Stimulated activated CD8-positive, alpha-beta memory T cell treated with anti-CD3 and anti-CD28 coated beads, Interleukin-15, amount 100 ng/mL, for 48 hours (primary cell): ENCODE measurements around the gene ZNF646.
A peak's percentile ranks its signal among the peaks of the same experiment; 100 is the strongest.

Source experiments
- DNase-seq, 2 donors: peaks; one replicate each; pipeline ENCODE4 v3.0.0-alpha.2; 2020; ENCODE audit warnings: low read depth in 2 of 2

Gene ZNF646, protein sequence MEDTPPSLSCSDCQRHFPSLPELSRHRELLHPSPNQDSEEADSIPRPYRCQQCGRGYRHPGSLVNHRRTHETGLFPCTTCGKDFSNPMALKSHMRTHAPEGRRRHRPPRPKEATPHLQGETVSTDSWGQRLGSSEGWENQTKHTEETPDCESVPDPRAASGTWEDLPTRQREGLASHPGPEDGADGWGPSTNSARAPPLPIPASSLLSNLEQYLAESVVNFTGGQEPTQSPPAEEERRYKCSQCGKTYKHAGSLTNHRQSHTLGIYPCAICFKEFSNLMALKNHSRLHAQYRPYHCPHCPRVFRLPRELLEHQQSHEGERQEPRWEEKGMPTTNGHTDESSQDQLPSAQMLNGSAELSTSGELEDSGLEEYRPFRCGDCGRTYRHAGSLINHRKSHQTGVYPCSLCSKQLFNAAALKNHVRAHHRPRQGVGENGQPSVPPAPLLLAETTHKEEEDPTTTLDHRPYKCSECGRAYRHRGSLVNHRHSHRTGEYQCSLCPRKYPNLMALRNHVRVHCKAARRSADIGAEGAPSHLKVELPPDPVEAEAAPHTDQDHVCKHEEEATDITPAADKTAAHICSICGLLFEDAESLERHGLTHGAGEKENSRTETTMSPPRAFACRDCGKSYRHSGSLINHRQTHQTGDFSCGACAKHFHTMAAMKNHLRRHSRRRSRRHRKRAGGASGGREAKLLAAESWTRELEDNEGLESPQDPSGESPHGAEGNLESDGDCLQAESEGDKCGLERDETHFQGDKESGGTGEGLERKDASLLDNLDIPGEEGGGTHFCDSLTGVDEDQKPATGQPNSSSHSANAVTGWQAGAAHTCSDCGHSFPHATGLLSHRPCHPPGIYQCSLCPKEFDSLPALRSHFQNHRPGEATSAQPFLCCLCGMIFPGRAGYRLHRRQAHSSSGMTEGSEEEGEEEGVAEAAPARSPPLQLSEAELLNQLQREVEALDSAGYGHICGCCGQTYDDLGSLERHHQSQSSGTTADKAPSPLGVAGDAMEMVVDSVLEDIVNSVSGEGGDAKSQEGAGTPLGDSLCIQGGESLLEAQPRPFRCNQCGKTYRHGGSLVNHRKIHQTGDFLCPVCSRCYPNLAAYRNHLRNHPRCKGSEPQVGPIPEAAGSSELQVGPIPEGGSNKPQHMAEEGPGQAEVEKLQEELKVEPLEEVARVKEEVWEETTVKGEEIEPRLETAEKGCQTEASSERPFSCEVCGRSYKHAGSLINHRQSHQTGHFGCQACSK (N-terminal part only)

GRCh38 chr16:31073970-31074813 lies at the start of gene ZNF646, which contains the start of gene ZNF668:
TSS of gene ZNF646 (plus strand) at chr16:31074422. CDS start at chr16:31076325, 1,903 bp downstream.
TSS of gene ZNF668 (minus strand) at chr16:31074240. CDS start at chr16:31064459, 9,781 bp downstream.
- DNase-seq = peak; percentile 97 to 98

GRCh38 chr16:31025339-31025738 lies 48.9 kb upstream of the ZNF646 start:
- no peak for DNase-seq

GRCh38 chr16:31029272-31029671 lies 45.0 kb upstream of the ZNF646 start:
- DNase-seq = no peak

DNA sequence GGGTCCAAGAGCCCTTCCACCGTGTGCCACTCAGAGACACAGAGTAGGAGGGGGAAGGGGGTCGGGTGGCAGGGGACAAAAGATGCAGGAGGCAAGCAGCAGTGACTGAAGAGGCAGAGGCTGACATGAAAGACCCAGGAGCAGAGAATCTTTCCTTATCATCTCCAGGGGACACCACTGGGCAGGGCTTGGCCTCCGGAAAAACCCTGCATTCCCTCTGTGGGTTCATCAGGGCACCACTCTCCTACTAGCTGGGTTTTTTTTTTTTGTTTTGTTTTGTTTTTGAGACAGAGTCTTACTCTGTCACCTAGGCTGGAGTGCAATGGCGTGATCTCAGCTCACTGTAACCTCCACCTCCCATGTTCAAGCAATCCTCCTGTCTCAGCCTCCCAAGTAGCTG lies 42.9 kb upstream of the ZNF646 start:
- DNase-seq = no peak

DNA sequence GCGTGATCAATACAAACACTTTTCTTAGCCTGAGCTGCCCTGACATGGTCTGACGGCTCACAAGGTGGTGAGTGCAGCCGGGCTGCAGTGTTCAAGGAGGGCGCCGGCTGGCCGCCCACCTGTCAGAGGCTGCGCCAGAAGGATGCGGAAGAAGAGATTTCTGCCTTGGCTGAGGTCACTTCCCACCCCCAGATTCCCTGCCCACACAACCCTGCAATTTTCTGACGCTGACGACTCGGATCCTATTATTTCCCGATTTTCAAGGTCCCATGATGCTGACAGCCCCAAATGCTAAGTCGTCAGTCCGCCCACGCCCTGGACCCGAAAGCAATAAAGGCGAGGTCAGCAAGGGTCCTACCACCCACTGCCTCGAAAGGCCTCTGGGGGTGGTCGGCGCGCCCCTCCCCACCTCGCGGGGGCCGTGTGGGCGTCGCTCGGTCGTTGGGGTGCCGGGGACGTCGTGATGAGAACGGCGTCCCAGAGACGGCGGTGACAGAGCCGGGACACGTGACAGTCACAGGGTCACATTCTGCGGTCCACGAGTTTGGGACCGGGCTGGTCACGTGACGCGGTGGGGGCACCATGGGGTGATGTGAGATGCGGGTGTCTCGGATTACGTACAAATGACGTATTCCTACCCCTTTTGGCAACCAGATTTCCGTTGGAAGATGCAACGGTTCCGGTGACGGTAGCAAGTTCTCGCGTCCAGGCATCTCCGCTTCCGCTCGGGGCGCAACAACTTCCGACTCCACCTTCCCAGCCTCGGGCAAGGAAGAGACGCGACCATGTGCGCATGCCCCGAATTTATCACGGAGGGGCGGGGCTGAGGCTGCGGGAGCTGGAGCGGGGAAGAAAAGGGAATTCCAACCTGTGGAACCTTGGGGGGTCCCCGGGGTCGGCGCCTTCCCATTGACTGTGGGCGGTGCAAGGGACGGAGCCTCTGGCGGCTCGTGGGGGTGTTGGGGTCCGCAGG lies 41.2 kb upstream of the ZNF646 start, which contains the start of gene STX4:
Gene STX4 (plus strand): TSS at position 823 of the 973 bp plus-strand sequence. CDS start 248 bp downstream, outside the sequence.
- peak; percentile 92 to 96 for DNase-seq

DNA sequence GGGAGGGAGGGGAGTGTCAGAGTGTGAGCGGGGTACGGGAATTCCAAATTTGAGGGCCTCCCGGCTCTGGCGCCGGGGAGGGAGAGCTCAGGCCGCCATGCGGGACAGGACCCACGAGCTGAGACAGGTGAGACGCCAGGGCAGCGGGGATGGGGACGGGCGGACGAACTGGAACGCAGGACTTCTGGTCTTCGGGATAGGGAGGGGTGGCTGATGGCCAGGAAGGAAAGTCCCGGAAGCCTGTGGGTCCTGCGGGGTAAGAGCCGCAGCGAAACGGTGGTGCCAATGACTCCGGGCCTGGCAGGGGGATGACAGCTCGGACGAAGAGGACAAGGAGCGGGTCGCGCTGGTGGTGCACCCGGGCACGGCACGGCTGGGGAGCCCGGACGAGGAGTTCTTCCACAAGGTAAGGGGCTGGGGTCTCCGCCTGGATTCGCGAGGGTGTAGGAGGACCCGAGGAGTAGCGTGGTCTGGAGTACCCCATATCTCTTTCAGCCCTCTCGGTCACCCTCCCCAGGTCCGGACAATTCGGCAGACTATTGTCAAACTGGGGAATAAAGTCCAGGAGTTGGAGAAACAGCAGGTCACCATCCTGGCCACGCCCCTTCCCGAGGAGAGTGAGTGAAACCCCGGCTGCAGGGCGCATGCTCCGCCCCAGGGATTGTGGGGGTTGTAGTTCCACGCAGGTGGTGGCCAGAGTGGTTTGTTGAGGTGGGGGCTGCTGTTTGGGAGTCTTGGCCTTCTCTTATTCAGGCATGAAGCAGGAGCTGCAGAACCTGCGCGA lies 40.3 kb upstream of the ZNF646 start:
- DNase-seq = peak; percentile 77 to 78

GRCh38 chr16:31036691-31037090 lies 37.5 kb upstream of the ZNF646 start:
- DNase-seq = no peak

DNA sequence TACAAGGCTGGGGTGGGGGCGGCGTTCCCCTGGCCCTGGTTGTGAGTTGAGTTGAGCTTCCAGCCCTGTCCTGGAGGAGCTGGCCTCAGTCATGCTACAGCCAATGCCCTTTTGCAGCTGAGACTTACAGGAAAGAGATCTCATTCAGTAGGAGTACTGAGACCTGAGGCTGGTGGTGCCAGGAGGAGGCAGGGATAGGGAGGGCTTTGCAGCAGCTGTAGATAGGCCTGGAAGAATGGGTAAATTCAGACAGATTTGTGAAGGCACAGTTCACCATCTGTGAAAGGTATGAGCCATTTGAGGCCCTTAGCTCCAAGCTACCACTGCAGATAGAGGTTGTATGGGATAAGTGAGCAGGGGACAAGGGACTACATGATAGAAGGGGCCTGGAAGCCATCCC lies 35.2 kb upstream of the ZNF646 start:
- DNase-seq = no peak

DNA sequence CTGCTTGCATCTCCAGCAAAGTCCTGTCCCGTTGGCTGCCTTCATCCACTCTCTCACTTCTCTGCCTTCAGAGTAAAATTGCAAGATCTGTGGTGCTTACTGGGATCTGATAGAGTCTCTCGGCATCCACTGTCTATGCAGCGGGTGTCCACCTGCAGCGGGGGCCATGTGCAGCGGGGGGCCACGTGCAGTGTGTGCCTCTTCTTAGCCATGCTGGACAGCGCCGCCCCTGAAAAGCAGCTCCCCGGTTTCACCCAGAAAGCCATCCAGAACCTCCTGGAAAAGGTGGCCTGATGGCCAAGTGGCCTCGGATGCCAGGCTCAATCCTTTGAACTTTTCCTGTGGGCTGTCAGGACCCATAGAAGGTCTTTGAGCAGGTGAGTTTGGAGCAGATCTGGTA lies 31.4 kb upstream of the ZNF646 start:
- DNase-seq = no peak

GRCh38 chr16:31043352-31043751 lies 30.9 kb upstream of the ZNF646 start:
- no peak for DNase-seq

- no peak for DNase-seq
Measured at GRCh38 chr16:31043898-31044481, 30.2 kb upstream of the ZNF646 start.

DNA sequence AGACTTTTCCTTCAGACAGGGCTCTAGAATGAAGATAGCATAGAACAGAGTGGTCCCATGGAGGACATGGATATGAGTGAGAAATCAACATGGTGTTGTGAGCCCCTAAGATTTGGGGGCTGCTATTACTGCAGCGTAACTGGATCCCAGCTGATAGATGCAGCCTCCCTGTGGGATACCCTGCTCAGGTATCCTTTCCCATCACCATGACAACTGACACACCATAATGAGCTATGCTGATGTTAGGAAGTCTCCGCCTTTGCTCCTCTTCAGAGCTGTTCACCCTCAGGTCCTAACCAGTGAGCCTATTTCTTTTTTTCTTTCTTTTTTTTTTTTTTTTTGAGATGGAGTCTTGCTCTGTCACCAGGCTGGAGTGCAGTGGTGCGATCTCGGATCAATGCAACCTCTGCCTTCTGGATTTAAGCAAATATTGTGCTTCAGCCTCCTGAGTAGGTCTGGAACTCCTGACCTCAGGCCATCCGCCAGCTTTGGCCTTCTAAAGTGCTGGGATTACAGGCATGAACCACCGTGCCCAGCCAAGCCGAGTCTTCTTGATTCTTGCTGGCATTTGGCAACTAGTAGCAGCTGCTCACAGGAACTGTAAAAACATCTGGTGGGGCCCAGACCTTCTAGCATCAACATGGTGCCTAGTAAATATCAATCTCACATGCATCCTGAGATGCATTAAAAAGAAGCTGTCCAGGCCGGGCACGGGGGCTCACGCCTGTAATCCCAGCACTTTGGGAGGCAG lies 23.8 kb upstream of the ZNF646 start:
- no peak for DNase-seq

DNA sequence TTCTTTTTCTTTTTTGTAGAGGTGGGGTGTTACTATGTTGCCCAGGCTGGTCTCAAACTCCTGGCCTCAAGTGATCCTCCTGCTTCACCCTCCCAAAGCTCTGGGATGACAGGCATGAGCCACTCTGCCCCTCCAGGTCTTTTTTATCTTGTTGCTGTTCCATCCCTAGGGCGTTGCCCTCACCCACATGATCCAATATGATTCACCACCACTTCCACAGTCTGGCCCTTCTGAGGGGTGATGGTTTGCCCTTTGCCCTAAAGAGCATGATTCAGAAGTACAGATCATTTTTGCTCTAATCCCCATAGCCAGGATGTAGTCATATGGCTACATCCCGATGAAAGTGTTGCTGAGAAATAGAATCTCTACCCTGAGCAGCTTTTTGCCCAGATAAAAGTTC lies 22.1 kb upstream of the ZNF646 start:
- no peak for DNase-seq

- DNase-seq = no peak
Measured at GRCh38 chr16:31055613-31056012, 18.6 kb upstream of the ZNF646 start.

- no peak for DNase-seq
Measured at GRCh38 chr16:31061126-31061812, 13.0 kb upstream of the ZNF646 start.

DNA sequence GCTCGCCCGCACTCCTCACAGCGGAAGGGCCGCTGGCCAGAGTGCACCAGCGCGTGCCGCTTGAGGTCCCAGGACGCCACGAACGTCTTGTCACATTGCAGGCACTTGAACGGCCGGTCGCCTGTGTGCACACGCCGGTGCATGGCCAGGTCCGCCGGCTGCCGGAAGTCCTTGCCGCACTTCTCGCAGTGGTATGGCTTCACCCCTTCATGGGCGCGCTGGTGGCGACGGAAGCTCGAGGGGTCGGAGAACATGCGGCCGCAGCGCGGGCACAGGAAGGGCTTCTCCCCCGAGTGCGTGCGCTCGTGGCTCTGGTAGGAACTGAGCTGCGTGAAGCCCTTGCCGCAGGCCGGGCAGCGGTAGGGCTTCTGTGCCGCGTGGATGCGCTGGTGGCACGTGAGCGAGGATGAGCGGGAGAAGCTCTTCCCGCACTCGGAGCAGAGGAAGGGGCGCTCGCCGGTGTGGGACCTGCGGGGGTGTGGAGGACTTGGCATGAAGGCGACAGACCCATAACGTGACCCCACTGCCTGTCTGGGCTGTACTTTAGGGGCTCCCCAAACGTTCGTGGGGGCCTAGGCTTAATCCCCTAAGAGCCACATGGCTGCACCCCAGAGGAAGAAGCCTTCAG lies 12.3 kb upstream of the ZNF646 start:
- DNase-seq = no peak

DNA sequence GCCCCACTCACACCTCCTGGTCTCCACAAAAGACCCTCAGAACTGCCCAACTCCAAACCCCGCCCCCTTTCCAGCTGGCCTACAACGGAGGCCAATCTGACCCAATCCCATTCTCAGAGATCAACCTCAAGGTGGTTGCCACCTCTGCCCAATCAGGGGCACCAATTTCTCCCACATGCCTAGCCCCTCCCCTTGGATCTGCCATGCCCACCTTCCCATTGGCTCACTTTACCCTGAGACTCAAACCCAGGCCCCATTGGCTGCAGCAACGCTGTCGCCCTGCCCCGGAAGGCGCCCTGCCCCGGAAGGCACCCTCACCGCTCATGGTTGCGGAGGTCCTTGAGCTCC lies 10.8 kb upstream of the ZNF646 start:
- no peak for DNase-seq
